Gastroesophageal sphincter (tissue), 3 donors: Measurements from ENCODE around the gene ARRB1.

ENCODE experiments used
- CTCF ChIP-seq, 4 experiments: fragments of 200-600 bp in 2 of 4; fragments of 450-650 bp in 2 of 4; sonication (generic) in 1 of 4; IDR thresholded peaks; one replicate each; pipeline ENCODE4 v1.5.1; 2017 to 2019; ENCODE audit warnings: antibody characterized with exemption in 4 of 4, mild to moderate bottlenecking in 2 of 4, moderate library complexity in 2 of 4
- EP300 ChIP-seq: sonication (generic); formaldehyde crosslinking; IDR thresholded peaks from one replicate; pipeline ENCODE4 v1.6.1; 2017; ENCODE audit warnings: antibody characterized with exemption, mild to moderate bottlenecking
- POLR2A ChIP-seq, 2 donors: fragments of 450-650 bp; IDR thresholded peaks; one replicate each; pipeline ENCODE4 v1.6.1; 2017; ENCODE audit warnings: antibody characterized with exemption in 2 of 2, mild to moderate bottlenecking in 2 of 2, moderate library complexity in 1 of 2
- POLR2AphosphoS5 ChIP-seq: sonication (generic); formaldehyde crosslinking; IDR thresholded peaks from one replicate; pipeline ENCODE4 v1.6.1; 2017; ENCODE audit warnings: antibody characterized with exemption

GRCh38 chr11:75267171-75267970 is 84.1 kb downstream of the ARRB1 start:
- no peak for TF ChIP-seq CTCF (IDR thresholded peaks at IDR 0.05)
- TF ChIP-seq POLR2A (IDR thresholded peaks at IDR 0.05): no peak
- no peak for TF ChIP-seq EP300
- no peak for TF ChIP-seq POLR2AphosphoS5
